Measurements from ENCODE around the gene WDR1.

Gene WDR1

GRCh38 chr4:10066206-10066605 lies 50.4 kb downstream of the WDR1 start:
- DNase-seq, result no peak

- DNase-seq, result peak; percentile 85
These were observed 52.9 kb downstream of the WDR1 start for GRCh38 chr4:10063544-10064300.

- no peak for DNase-seq
These were observed 54.8 kb downstream of the WDR1 start for GRCh38 chr4:10061650-10062415.

GRCh38 chr4:10058371-10058770 lies 58.2 kb downstream of the WDR1 start:
- no peak for DNase-seq

- DNase-seq, result no peak
These were observed 59.6 kb downstream of the WDR1 start for GRCh38 chr4:10057023-10057395.

GRCh38 chr4:10056334-10057022 lies 60.1 kb downstream of the WDR1 start:
- DNase-seq, result no peak

GRCh38 chr4:10055871-10056270 lies 60.7 kb downstream of the WDR1 start:
- DNase-seq, result no peak

- peak; percentile 47 for DNase-seq
These were observed 62.0 kb downstream of the WDR1 start for GRCh38 chr4:10054571-10055041.

- peak; percentile 33 for DNase-seq
These were observed 62.8 kb downstream of the WDR1 start for GRCh38 chr4:10053635-10054453.

GRCh38 chr4:10051517-10052135 lies 65.0 kb downstream of the WDR1 start:
- no peak for DNase-seq

- no peak for DNase-seq
These were observed 65.9 kb downstream of the WDR1 start for GRCh38 chr4:10050721-10051120.

- DNase-seq, result no peak
These were observed 66.3 kb downstream of the WDR1 start for GRCh38 chr4:10050261-10050661.

- DNase-seq, result peak; percentile 55
These were observed 67.5 kb downstream of the WDR1 start for GRCh38 chr4:10048941-10049697.

- no peak for DNase-seq
These were observed 68.6 kb downstream of the WDR1 start for GRCh38 chr4:10047967-10048366.

- no peak for DNase-seq
These were observed 70.1 kb downstream of the WDR1 start for GRCh38 chr4:10046471-10046870.

- DNase-seq, result no peak
These were observed 71.1 kb downstream of the WDR1 start for GRCh38 chr4:10045481-10045880.

GRCh38 chr4:10041036-10041435 lies 75.6 kb downstream of the WDR1 start:
- no peak for DNase-seq

GRCh38 chr4:10040049-10040892 lies 76.3 kb downstream of the WDR1 start:
- no peak for DNase-seq

GRCh38 chr4:10036807-10037342 lies 79.7 kb downstream of the WDR1 start:
- no peak for DNase-seq

GRCh38 chr4:10035130-10035529 lies 81.5 kb downstream of the WDR1 start:
- DNase-seq, result no peak

Measured in NCI-H345 (cell line).